ENCODE measurements around the gene RNF123.

DNA sequence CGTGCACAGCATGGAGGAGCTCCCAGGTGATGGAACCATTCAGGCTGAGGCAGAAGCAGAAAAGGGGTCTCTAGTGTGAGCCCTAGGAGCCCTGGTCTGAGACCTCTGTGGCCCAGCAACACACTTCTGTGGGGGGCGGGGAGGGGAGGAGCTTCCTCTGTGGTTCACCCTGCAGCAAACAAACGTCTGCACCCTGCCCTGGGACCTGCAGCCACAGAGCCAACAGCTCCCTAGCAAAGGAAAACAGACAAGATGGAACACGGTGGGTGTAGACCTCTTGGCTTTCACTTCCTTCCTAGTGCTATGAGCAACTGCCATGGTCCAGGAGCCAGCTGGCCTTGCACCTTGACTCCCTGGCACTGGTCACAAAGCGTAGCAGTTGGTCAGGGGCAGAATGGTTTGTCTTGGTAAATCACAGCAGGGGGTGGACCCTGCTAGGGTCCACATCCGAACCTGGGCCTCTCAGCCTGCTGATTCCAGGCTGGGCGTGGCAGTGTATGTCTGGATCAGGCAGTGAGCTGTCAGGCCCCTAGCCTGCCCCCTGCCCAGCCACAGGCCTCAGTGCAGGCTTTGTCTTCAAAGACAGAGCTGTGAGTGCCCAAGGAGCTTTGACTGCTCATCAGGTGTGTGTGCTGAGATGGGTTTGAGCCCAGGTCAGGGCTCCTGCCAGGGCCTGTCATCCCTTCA lies 23.4 kb downstream of the RNF123 start:
- TF ChIP-seq SIN3A (IDR thresholded peaks at IDR 0.05; ENCODE audit: borderline replicate concordance, insufficient read depth, low read length) = no peak
- no peak for TF ChIP-seq FOXP2 (optimal IDR thresholded peaks at IDR 0.05; ENCODE audit: borderline replicate concordance, extremely low read depth, extremely low read length, insufficient read depth)
- TF ChIP-seq TAF1 (IDR thresholded peaks at IDR 0.05; ENCODE audit: borderline replicate concordance, insufficient read depth, low read length) = no peak
- TF ChIP-seq, protein P1, sequence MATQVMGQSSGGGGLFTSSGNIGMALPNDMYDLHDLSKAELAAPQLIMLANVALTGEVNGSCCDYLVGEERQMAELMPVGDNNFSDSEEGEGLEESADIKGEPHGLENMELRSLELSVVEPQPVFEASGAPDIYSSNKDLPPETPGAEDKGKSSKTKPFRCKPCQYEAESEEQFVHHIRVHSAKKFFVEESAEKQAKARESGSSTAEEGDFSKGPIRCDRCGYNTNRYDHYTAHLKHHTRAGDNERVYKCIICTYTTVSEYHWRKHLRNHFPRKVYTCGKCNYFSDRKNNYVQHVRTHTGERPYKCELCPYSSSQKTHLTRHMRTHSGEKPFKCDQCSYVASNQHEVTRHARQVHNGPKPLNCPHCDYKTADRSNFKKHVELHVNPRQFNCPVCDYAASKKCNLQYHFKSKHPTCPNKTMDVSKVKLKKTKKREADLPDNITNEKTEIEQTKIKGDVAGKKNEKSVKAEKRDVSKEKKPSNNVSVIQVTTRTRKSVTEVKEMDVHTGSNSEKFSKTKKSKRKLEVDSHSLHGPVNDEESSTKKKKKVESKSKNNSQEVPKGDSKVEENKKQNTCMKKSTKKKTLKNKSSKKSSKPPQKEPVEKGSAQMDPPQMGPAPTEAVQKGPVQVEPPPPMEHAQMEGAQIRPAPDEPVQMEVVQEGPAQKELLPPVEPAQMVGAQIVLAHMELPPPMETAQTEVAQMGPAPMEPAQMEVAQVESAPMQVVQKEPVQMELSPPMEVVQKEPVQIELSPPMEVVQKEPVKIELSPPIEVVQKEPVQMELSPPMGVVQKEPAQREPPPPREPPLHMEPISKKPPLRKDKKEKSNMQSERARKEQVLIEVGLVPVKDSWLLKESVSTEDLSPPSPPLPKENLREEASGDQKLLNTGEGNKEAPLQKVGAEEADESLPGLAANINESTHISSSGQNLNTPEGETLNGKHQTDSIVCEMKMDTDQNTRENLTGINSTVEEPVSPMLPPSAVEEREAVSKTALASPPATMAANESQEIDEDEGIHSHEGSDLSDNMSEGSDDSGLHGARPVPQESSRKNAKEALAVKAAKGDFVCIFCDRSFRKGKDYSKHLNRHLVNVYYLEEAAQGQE (IDR thresholded peaks at IDR 0.05; ENCODE audit: insufficient read depth in 1 of 2, low read depth in 2 of 2, low read length in 2 of 2) = no peak
- no peak for TF ChIP-seq POLR2AphosphoS5 (IDR thresholded peaks at IDR 0.05; ENCODE audit: low read depth, low read length)

Data from PFSK-1 (cell line).